Adrenal gland (tissue), 19 donors: ENCODE data around the gene ANO5. TPM values are rescaled to one million over a fixed set of nuclear protein-coding genes. Genes with fewer than 3 reads are reported as not detected.
A peak's percentile ranks its signal among the peaks of the same experiment; 100 is the strongest.

Experiments used
- DNase-seq, 7 donors: peaks; one replicate each; pipeline ENCODE4 v3.0.0-alpha.2; 2019 to 2020
- H3K27ac ChIP-seq, 5 donors: fragments of 200-600 bp; sonication (generic) in 4 of 5; 1 replicate in 3 of 5; 2 replicates in 2 of 5; pipeline versions ENCODE4 v1.5.1 to v1.8.0; 2016 to 2020; ENCODE audit warnings: mild to moderate bottlenecking in 1 of 5
- H3K27me3 ChIP-seq: fragments of 200-600 bp; 2 replicates; pipeline ENCODE4 v1.8.0; 2021
- H3K36me3 ChIP-seq, 2 donors: fragments of 200-600 bp; replicated peaks in 1 of 2; 1 replicate in 1 of 2; 2 replicates in 1 of 2; pipeline versions ENCODE4 v1.5.1 to v1.8.0; 2018 to 2022
- H3K4me1 ChIP-seq, 2 donors: fragments of 200-600 bp; replicated peaks in 1 of 2; 1 replicate in 1 of 2; 2 replicates in 1 of 2; pipeline versions ENCODE4 v1.5.1 to v1.8.0; 2018 to 2021
- H3K4me3 ChIP-seq, 4 donors: fragments of 200-600 bp; sonication (generic) in 3 of 4; one replicate each; pipeline ENCODE4 v1.5.1; 2016 to 2018
- H3K9me3 ChIP-seq, 3 donors: fragments of 200-600 bp; sonication (generic) in 1 of 3; replicated peaks in 1 of 3; 1 replicate in 2 of 3; 2 replicates in 1 of 3; pipeline versions ENCODE4 v1.5.1 to v1.8.0; 2016 to 2021
- POLR2A ChIP-seq, 2 donors: fragments of 450-650 bp; IDR thresholded peaks; one replicate each; pipeline ENCODE4 v1.6.1; 2017; ENCODE audit warnings: antibody characterized with exemption in 2 of 2, mild to moderate bottlenecking in 2 of 2, moderate library complexity in 1 of 2
- WGBS, 4 donors: extraction: QIAGEN DNeasy Blood & Tissue Kit in 2 of 4; methylation state at CpG; one replicate each; pipeline versions ENCODE4 v1.1.5 to v1.1.7; 2013 to 2017; 5-methylcytosine and 5-hydroxymethylcytosine counted together
- intact Hi-C, 2 donors: fragments of 100-400 bp; cut with DNase I; formaldehyde crosslinking; loops; one replicate each; pipeline versions ENCODE4 v1.14.1 to v1.15.0; 2022 to 2023
- long read RNA-seq, 10 donors: library from polyadenylated mRNA in 3 of 10; unstranded in 2 of 10; stranded (forward) in 1 of 10; transcript quantifications; one replicate each; pipeline ENCODE4 v2.0.0 and lab custom pipeline, GENCODE V29; 2021 to 2026
- polyA plus RNA-seq, 3 donors: library from polyadenylated mRNA; stranded (reverse); fragments of 200-250 nt in 2 of 3; fragments of 350-450 nt in 1 of 3; fragmentation: Illumina TruSeq in 1 of 3; extraction: RNeasy Lipid Tissue Mini Kit (QIAGEN cat#74804) in 1 of 3; gene quantifications; one replicate each; pipeline ENCODE4 v1.2.3, GENCODE V29; 2013 to 2014
- total RNA-seq, 9 donors: library from RNA; depleted of rRNA in 4 of 9; stranded (reverse); fragments of >200 nt in 4 of 9; fragments of 120-200 nt in 1 of 9; fragmentation: NEBNext Ultra II Directional in 1 of 9; extraction: Animal tissue kit (Norgen Biotek cat#: 25700) in 1 of 9; gene quantifications; one replicate each; pipeline versions ENCODE4 v1.1.0 to v1.2.4, GENCODE V29; 2013 to 2023
- TF ChIP-seq, protein P1 (sequence below), 6 experiments: fragments of 450-650 bp in 4 of 6; fragments of 200-600 bp in 2 of 6; sonication (generic) in 1 of 6; IDR thresholded peaks; 1 replicate in 5 of 6; 2 replicates in 1 of 6; pipeline versions ENCODE4 v1.5.1 to v1.8.0; 2016 to 2021; ENCODE audit warnings: antibody characterized with exemption in 6 of 6, mild to moderate bottlenecking in 2 of 6, moderate library complexity in 1 of 6
- donor health status: healthy with polysubstance abuse.
- donor health status: Bipolar disorder and iron deficiency.
- donor health status: DM: yes; HTN: yes; CAD: no.
- donor health status: DM: no; HTN: no; CAD: no.
- donor health status: DM: no; HTN: no; CAD: no.
- donor health status: DM: yes; HTN: yes; CAD: no.

ANO5 gene, protein sequence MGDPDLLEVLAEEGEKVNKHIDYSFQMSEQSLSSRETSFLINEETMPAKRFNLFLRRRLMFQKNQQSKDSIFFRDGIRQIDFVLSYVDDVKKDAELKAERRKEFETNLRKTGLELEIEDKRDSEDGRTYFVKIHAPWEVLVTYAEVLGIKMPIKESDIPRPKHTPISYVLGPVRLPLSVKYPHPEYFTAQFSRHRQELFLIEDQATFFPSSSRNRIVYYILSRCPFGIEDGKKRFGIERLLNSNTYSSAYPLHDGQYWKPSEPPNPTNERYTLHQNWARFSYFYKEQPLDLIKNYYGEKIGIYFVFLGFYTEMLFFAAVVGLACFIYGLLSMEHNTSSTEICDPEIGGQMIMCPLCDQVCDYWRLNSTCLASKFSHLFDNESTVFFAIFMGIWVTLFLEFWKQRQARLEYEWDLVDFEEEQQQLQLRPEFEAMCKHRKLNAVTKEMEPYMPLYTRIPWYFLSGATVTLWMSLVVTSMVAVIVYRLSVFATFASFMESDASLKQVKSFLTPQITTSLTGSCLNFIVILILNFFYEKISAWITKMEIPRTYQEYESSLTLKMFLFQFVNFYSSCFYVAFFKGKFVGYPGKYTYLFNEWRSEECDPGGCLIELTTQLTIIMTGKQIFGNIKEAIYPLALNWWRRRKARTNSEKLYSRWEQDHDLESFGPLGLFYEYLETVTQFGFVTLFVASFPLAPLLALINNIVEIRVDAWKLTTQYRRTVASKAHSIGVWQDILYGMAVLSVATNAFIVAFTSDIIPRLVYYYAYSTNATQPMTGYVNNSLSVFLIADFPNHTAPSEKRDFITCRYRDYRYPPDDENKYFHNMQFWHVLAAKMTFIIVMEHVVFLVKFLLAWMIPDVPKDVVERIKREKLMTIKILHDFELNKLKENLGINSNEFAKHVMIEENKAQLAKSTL
- 10 to 100 TPM in 3 of 9 donors, 1 to 10 TPM in 6; 7.8 to 18.0 (median 8.8) TPM for total RNA-seq
- polyA plus RNA-seq: 1 to 10 TPM; 2.4 to 9.1 (median 3.5) TPM
- long read RNA-seq, donor 1: 0 reads
- long read RNA-seq, donor 2: 0 reads
- long read RNA-seq, donor 3: 0 reads
- long read RNA-seq, donor 4, partial matches to known transcripts: 0 of 4 reads
- long read RNA-seq, donor 4, other reads (novel, unspliced or antisense): 4 of 4 reads
- long read RNA-seq, donor 5, full-length matches to known transcripts: 2 of 6 reads
- long read RNA-seq, donor 5, partial matches to known transcripts: 1 of 6 reads
- long read RNA-seq, donor 5, other reads (novel, unspliced or antisense): 3 of 6 reads
- long read RNA-seq, donor 6, partial matches to known transcripts: 0 of 2 reads
- long read RNA-seq, donor 6, other reads (novel, unspliced or antisense): 2 of 2 reads
- long read RNA-seq, donor 7: 0 reads
- long read RNA-seq, donor 8: 0 reads
- long read RNA-seq, donor 9: 0 reads
- long read RNA-seq, donor 10: 0 reads

DNA sequence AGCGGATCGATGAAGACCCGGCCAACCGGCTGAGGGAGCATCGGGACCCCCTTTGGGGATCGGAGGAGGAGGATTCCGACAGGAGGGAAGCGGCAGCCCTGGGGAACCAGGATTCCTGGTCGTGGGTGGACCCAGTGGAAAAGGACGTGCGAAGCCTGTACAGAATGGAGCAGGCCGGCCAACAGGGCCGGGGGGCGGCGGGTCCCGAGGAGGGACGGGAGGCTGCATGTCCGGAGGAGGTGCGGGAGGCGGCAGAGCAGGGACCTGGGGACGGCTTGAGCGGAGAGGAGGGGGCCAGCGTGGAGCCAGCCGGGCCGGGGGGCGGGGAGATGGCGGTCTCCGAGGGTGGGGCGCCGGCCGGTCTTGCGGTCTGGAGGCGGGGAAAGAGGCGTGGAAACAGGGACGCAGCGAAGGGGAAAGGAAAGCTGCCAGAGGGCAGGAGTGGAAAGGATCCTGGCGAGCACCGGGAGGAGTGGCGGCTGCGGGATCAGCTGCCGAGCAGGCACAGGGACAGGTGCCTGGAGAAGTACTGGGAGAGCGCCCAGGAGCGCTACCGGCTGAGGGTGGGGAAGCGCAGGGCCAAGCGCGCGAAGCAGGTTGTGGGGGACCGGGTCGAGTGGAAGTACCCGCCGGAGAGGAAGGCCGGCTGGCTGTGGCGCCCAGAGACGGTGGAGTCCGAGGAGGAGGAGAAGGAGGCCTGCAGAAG lies at the start of gene ANO5:
TSS of gene ANO5 (plus strand) at position 444 of the 706 bp plus-strand sequence. CDS start 408 bp downstream, outside the sequence.
- peak within 1 kb of the TSS; percentile 61 to 94 (median 82) for H3K4me3 ChIP-seq
- H3K36me3 ChIP-seq: no peaks in the 10 kb centered on the region
- WGBS, 4 donors: 0 to 5% (median 1%) methylated on average over 34 to 56 of the region's 56 CpGs
- no peaks in the 10 kb centered on the region for H3K27me3 ChIP-seq
- intact Hi-C loops: no loop called here
- peaks cover 6 to 14% of the 10 kb centered on the region in 2 donors for H3K4me1 ChIP-seq
- no peaks in the 10 kb centered on the region for H3K9me3 ChIP-seq
- TF ChIP-seq POLR2A (IDR thresholded peaks at IDR 0.05): peak in 1 of 2 donors; percentile 55
- TF ChIP-seq, protein P1, sequence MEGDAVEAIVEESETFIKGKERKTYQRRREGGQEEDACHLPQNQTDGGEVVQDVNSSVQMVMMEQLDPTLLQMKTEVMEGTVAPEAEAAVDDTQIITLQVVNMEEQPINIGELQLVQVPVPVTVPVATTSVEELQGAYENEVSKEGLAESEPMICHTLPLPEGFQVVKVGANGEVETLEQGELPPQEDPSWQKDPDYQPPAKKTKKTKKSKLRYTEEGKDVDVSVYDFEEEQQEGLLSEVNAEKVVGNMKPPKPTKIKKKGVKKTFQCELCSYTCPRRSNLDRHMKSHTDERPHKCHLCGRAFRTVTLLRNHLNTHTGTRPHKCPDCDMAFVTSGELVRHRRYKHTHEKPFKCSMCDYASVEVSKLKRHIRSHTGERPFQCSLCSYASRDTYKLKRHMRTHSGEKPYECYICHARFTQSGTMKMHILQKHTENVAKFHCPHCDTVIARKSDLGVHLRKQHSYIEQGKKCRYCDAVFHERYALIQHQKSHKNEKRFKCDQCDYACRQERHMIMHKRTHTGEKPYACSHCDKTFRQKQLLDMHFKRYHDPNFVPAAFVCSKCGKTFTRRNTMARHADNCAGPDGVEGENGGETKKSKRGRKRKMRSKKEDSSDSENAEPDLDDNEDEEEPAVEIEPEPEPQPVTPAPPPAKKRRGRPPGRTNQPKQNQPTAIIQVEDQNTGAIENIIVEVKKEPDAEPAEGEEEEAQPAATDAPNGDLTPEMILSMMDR (IDR thresholded peaks at IDR 0.05): no peak
- peak within 1 kb of the TSS in 4 of 5 donors; percentile 24 to 71 (median 52) for H3K27ac ChIP-seq
- DNase-seq: peak; percentile 64 to 81 (median 74)

DNA sequence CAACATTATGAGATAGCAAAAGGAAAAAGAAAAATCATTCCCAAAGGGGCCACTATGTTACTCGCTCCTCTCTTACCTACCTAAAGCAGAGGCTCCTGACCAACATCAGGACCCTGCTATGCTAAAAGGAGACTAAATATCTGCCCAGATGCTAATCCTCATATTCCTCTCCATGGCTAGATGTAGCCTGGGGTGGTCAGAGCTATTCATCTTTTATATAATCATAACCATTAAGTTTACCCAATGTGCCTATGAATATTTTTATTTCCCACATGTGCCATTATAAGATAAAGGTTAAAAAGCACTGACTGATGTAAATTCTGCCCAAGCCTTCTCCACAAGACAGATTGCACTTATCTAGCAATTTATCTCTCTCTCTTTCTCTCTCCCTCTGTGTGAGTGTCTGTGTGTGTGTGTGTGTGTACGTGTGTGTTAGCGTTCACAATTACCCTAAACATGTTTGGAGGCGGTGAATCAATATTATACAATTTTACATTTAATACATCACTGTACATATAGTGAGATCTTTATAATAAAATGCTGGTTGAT lies 41.2 kb upstream of the ANO5 start:
- Histone ChIP-seq H3K27me3 (no peaks in the 10 kb centered on the region), H3K9me3 (no peaks in the 10 kb centered on the region), H3K27ac (no peak overlapping the region), H3K36me3 (no peaks in the 10 kb centered on the region), H3K4me1 (no peaks in the 10 kb centered on the region), H3K4me3 (no peak overlapping the region)
- no peak for TF ChIP-seq POLR2A (IDR thresholded peaks at IDR 0.05)
- TF ChIP-seq, protein P1 (IDR thresholded peaks at IDR 0.05): no peak
- WGBS, 4 donors: 85 to 90% (median 86%) methylated on average over 4 of the region's 4 CpGs
- intact Hi-C loops: no loop called here
- DNase-seq: no peak

DNA sequence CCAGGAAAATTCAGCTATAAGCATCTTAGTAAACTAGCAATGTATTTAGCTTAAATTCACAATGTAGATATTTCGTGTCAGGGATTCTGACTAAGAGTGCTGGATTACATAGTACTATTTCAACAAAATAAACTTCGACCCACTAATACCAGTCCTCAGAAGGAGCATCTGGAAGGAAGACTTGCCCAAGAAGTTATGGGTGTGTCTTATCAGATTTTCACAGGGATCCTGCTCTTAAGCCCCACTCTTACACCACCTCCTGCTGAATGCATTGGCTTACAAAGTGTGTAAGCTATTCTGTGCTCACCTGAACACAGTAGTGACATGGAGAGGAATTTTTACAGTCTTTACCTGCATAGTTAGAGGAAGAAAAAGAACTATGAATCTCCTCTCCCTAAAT lies 35.4 kb upstream of the ANO5 start:
- no peak overlapping the region for H3K27ac ChIP-seq

More for the DNA sequence above, 35.4 kb upstream of the ANO5 start:
- intact Hi-C loops: no loop called here
- DNase-seq: no peak
- Histone ChIP-seq H3K36me3 (no peaks in the 10 kb centered on the region), H3K27me3 (peaks cover 8% of the 10 kb centered on the region), H3K4me1 (no peaks in the 10 kb centered on the region), H3K9me3 (no peaks in the 10 kb centered on the region), H3K4me3 (no peak overlapping the region)
- no peak for TF ChIP-seq POLR2A (IDR thresholded peaks at IDR 0.05)
- TF ChIP-seq, protein P1 (IDR thresholded peaks at IDR 0.05): no peak
- 51 to 73% (median 67%) methylated on average over 2 of the region's 2 CpGs for WGBS, 4 donors
